Parathyroid adenoma (tissue), 2 donors: Measurements from ENCODE around the gene SOX5.
"Not testable (repeated sequence)": the region's sequence is repeated elsewhere in the genome, so short reads cannot be mapped to it uniquely, and the experiment has no call there.

Experiments
- H2AFZ ChIP-seq: fragments of 300-600 bp; sonication (generic); one replicate; pipeline ENCODE4 v1.7.0; 2017; ENCODE audit warnings: antibody characterized with exemption, mild to moderate bottlenecking
- H3K27ac ChIP-seq: fragments of 300-600 bp; sonication (generic); one replicate; pipeline ENCODE4 v1.7.0; 2017
- H3K27me3 ChIP-seq: fragments of 300-600 bp; sonication (generic); one replicate; pipeline ENCODE4 v1.7.0; 2017; ENCODE audit warnings: low read length; ENCODE audit not compliant: control insufficient read depth, insufficient read depth
- H3K36me3 ChIP-seq: fragments of 300-600 bp; sonication (generic); one replicate; pipeline ENCODE4 v1.7.0; 2017; ENCODE audit warnings: low read length; ENCODE audit not compliant: control insufficient read depth, insufficient read depth
- H3K4me1 ChIP-seq: fragments of 300-600 bp; sonication (generic); one replicate; pipeline ENCODE4 v1.7.0; 2017; ENCODE audit warnings: control low read depth
- H3K4me2 ChIP-seq: fragments of 300-600 bp; sonication (generic); one replicate; pipeline ENCODE4 v1.7.0; 2017; ENCODE audit warnings: low read length
- H3K4me3 ChIP-seq: fragments of 300-600 bp; sonication (generic); one replicate; pipeline ENCODE4 v1.7.0; 2017; ENCODE audit warnings: low read depth, low read length
- H3K79me2 ChIP-seq: fragments of 300-600 bp; sonication (generic); one replicate; pipeline ENCODE4 v1.7.0; 2017; ENCODE audit warnings: control low read depth
- H3K9ac ChIP-seq: fragments of 300-600 bp; sonication (generic); one replicate; pipeline ENCODE4 v1.7.0; 2017; ENCODE audit warnings: mild to moderate bottlenecking
- H3K9me3 ChIP-seq: fragments of 300-600 bp; sonication (generic); one replicate; pipeline ENCODE4 v1.7.0; 2017; ENCODE audit warnings: low read length; ENCODE audit not compliant: control insufficient read depth
- CTCF ChIP-seq: fragments of 300-600 bp; sonication (generic); IDR thresholded peaks from one replicate; pipeline ENCODE4 v1.7.0; 2017; ENCODE audit warnings: antibody characterized with exemption, mild to moderate bottlenecking
- donor health status: primary hyperparathyroidism.

Gene SOX5

DNA sequence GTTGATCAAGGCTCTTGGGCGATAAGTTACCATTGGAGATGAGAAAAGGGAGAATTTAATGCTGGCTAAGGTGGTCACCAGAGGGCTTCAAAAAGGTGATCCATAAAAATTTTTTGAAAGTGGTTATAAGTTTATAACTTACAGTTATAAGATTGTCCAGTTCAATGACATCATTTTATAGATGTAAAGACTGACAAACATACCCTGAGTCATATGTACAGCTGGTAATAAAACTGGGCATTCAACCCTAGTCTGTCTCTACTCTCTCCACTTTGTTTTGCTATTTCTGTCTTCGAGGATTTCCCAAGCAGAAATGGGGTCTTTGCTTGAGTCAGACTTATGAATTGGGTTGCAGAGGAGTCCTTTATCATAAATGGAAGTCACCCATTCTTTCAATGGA lies 454.0 kb downstream of the SOX5 start:
- Histone ChIP-seq H3K9me3 (no peaks in the 10 kb centered on the region), H3K79me2 (no peaks in the 10 kb centered on the region), H3K27me3 (no peaks in the 10 kb centered on the region), H3K4me1 (no peaks in the 10 kb centered on the region), H3K27ac (no peak overlapping the region), H2AFZ (no peak overlapping the region), H3K4me3 (no peak overlapping the region), H3K4me2 (no peak overlapping the region), H3K9ac (no peak overlapping the region), H3K36me3 (no peaks in the 10 kb centered on the region)
- TF ChIP-seq CTCF, result no peak

GRCh38 chr12:23493672-23494071 lies 455.8 kb downstream of the SOX5 start:
- H3K36me3 ChIP-seq, result no peaks in the 10 kb centered on the region
- H3K4me1 ChIP-seq, result no peaks in the 10 kb centered on the region
- H3K79me2 ChIP-seq, result no peaks in the 10 kb centered on the region
- H3K9ac ChIP-seq, result no peak overlapping the region
- no peaks in the 10 kb centered on the region for H3K27me3 ChIP-seq
- no peak overlapping the region for H3K27ac ChIP-seq
- no peak overlapping the region for H3K4me3 ChIP-seq
- no peak for TF ChIP-seq CTCF
- H3K4me2 ChIP-seq, result no peak overlapping the region
- H2AFZ ChIP-seq, result no peak overlapping the region
- no peaks in the 10 kb centered on the region for H3K9me3 ChIP-seq

GRCh38 chr12:23491029-23491428 lies 458.4 kb downstream of the SOX5 start:
- not testable (repeated sequence) for H3K27me3 ChIP-seq, H3K9ac ChIP-seq, H3K27ac ChIP-seq, H3K9me3 ChIP-seq, H3K36me3 ChIP-seq, H3K79me2 ChIP-seq, H3K4me2 ChIP-seq, H3K4me1 ChIP-seq, H2AFZ ChIP-seq, H3K4me3 ChIP-seq

DNA sequence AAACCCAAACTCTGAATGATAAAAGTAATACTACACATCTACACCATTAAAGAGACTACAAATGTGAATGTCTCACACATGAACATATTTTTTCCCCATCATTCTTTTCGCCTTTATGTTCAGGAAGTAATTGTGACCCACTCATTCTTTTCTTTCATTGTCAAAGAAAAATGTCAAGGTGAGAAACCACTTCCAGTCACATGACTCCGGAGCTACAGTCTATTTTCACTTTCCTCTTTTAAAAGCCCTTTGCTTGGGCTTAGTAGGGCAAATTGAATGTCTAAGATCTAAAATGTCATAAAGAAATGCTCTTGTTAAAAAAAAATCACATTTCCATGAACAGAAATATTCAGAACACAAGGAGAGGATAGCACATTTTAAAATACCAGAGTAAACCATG lies 461.3 kb downstream of the SOX5 start:
- Histone ChIP-seq H3K27me3 (no peaks in the 10 kb centered on the region), H3K4me2 (no peak overlapping the region), H3K9ac (no peak overlapping the region), H3K4me3 (no peak overlapping the region), H3K36me3 (no peaks in the 10 kb centered on the region), H3K79me2 (no peaks in the 10 kb centered on the region), H3K27ac (no peak overlapping the region), H3K4me1 (no peaks in the 10 kb centered on the region), H3K9me3 (no peaks in the 10 kb centered on the region), H2AFZ (no peak overlapping the region)
- no peak for TF ChIP-seq CTCF

DNA sequence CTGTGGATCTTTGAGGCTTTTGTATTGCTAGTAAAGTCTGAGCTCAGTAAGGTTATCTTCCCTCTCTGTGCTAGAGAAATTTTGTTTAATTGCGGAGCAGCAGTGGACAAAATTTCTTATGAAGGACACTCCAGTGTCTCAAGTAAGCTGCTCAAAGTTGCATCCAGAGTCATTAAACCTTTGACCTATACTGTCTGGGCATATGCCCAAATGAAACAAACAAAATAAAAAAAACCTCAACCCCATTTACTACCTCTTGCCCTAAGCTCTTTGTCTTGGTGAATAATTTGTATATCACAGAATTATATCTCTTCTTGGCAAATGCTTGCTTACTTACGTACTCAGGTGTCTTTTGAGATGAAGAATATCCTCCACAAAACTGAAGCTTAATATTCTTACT lies 465.2 kb downstream of the SOX5 start:
- no peak overlapping the region for H3K4me3 ChIP-seq
- no peak overlapping the region for H2AFZ ChIP-seq
- no peaks in the 10 kb centered on the region for H3K9me3 ChIP-seq
- no peaks in the 10 kb centered on the region for H3K36me3 ChIP-seq
- no peak overlapping the region for H3K27ac ChIP-seq
- no peaks in the 10 kb centered on the region for H3K79me2 ChIP-seq
- H3K27me3 ChIP-seq, result no peaks in the 10 kb centered on the region
- H3K4me2 ChIP-seq, result no peak overlapping the region
- no peak for TF ChIP-seq CTCF
- H3K4me1 ChIP-seq, result no peaks in the 10 kb centered on the region
- H3K9ac ChIP-seq, result no peak overlapping the region
